ENCODE results near the gene STK11.

Gene STK11

GRCh38 chr19:1224047-1224825 is 18.7 kb downstream of the STK11 start:
- no peak for DNase-seq (ENCODE audit: extremely low read depth in 1 of 2, low read depth in 1 of 2)

GRCh38 chr19:1224847-1225246 is 19.3 kb downstream of the STK11 start:
- DNase-seq (ENCODE audit: extremely low read depth in 1 of 2, low read depth in 1 of 2): no peak

GRCh38 chr19:1225440-1226226 is 20.1 kb downstream of the STK11 start:
- no peak for DNase-seq (ENCODE audit: extremely low read depth in 1 of 2, low read depth in 1 of 2)

- no peak for DNase-seq (ENCODE audit: extremely low read depth in 1 of 2, low read depth in 1 of 2)
Measured at GRCh38 chr19:1226227-1226518, 20.6 kb downstream of the STK11 start.

GRCh38 chr19:1226522-1227303 is 21.1 kb downstream of the STK11 start:
- no peak for DNase-seq (ENCODE audit: extremely low read depth in 1 of 2, low read depth in 1 of 2)

GRCh38 chr19:1227304-1228054 is 21.9 kb downstream of the STK11 start:
- DNase-seq (ENCODE audit: extremely low read depth in 1 of 2, low read depth in 1 of 2): no peak

- DNase-seq (ENCODE audit: extremely low read depth in 1 of 2, low read depth in 1 of 2): no peak
Measured at GRCh38 chr19:1228161-1228957, 22.8 kb downstream of the STK11 start.

- no peak for DNase-seq (ENCODE audit: extremely low read depth in 1 of 2, low read depth in 1 of 2)
Measured at GRCh38 chr19:1229056-1229923, 23.7 kb downstream of the STK11 start.

- no peak for DNase-seq (ENCODE audit: extremely low read depth in 1 of 2, low read depth in 1 of 2)
Measured at GRCh38 chr19:1229924-1230782, 24.6 kb downstream of the STK11 start.

- no peak for DNase-seq (ENCODE audit: extremely low read depth in 1 of 2, low read depth in 1 of 2)
Measured at GRCh38 chr19:1230783-1231489, 25.4 kb downstream of the STK11 start.

GRCh38 chr19:1231729-1232637 is 26.4 kb downstream of the STK11 start:
- no peak for DNase-seq (ENCODE audit: extremely low read depth in 1 of 2, low read depth in 1 of 2)

GRCh38 chr19:1232652-1233072 is 27.1 kb downstream of the STK11 start:
- DNase-seq (ENCODE audit: extremely low read depth in 1 of 2, low read depth in 1 of 2): no peak

GRCh38 chr19:1233115-1233667 is 27.6 kb downstream of the STK11 start:
- DNase-seq (ENCODE audit: extremely low read depth in 1 of 2, low read depth in 1 of 2): no peak

- DNase-seq (ENCODE audit: extremely low read depth in 1 of 2, low read depth in 1 of 2): no peak
Measured at GRCh38 chr19:1234051-1234954, 28.7 kb downstream of the STK11 start.

- DNase-seq (ENCODE audit: extremely low read depth in 1 of 2, low read depth in 1 of 2): no peak
Measured at GRCh38 chr19:1234955-1235380, 29.4 kb downstream of the STK11 start.
